H9 (cell line): ENCODE data around the gene ZNF618. TPM values are rescaled to one million over a fixed set of nuclear protein-coding genes. Genes with fewer than 3 reads are reported as not detected.

Experiments
- DNase-seq: peaks from one replicate; pipeline ENCODE4 v3.0.0-alpha.2; 2017
- H2AFZ ChIP-seq: one replicate; pipeline ENCODE4 v1.6.1; 2013; ENCODE audit warnings: mild to moderate bottlenecking, low read length, control low read depth, moderate library complexity
- H2AK5ac ChIP-seq: 2 replicates; pipeline ENCODE4 v1.6.1; 2013; ENCODE audit warnings: low read length, control low read depth, mixed read lengths; ENCODE audit not compliant: insufficient read length
- H2BK120ac ChIP-seq: one replicate; pipeline ENCODE4 v1.6.1; 2013; ENCODE audit warnings: low read depth, mild to moderate bottlenecking, low read length, control low read depth, inconsistent platforms; ENCODE audit not compliant: poor library complexity, severe bottlenecking
- H2BK12ac ChIP-seq: 2 replicates; pipeline ENCODE4 v1.6.1; 2013; ENCODE audit warnings: low read length, control low read depth, mixed read lengths, low read depth; ENCODE audit not compliant: insufficient read length
- H2BK15ac ChIP-seq: 2 replicates; pipeline ENCODE4 v1.6.1; 2013; ENCODE audit warnings: low read depth, low read length, control low read depth
- H2BK20ac ChIP-seq: one replicate; pipeline ENCODE4 v1.6.1; 2013; ENCODE audit warnings: low read depth, mild to moderate bottlenecking, low read length, control low read depth, inconsistent platforms; ENCODE audit not compliant: poor library complexity, severe bottlenecking
- H2BK5ac ChIP-seq: 2 replicates; pipeline ENCODE4 v1.6.1; 2013; ENCODE audit warnings: low read length, control low read depth, mixed read lengths; ENCODE audit not compliant: insufficient read length
- H3K14ac ChIP-seq: 2 replicates; pipeline ENCODE4 v1.6.1; 2013; ENCODE audit warnings: low read length, control low read depth; ENCODE audit not compliant: insufficient read depth
- H3K18ac ChIP-seq: 2 replicates; pipeline ENCODE4 v1.6.1; 2013; ENCODE audit warnings: low read depth, mild to moderate bottlenecking, mixed read lengths, low read length, control low read depth; ENCODE audit not compliant: insufficient read length
- H3K23ac ChIP-seq: 2 replicates; pipeline ENCODE4 v1.6.1; 2013; ENCODE audit warnings: low read length, control low read depth, mixed read lengths, low read depth; ENCODE audit not compliant: insufficient read length
- H3K23me2 ChIP-seq: 2 replicates; pipeline ENCODE4 v1.6.1; 2013; ENCODE audit warnings: low read depth, mild to moderate bottlenecking, mixed read lengths, low read length, control low read depth; ENCODE audit not compliant: insufficient read length, poor library complexity, severe bottlenecking
- H3K27ac ChIP-seq: 2 replicates; pipeline ENCODE4 v1.5.1; 2013; ENCODE audit warnings: low read length, control low read depth, mixed read lengths, low read depth; ENCODE audit not compliant: insufficient read length
- H3K27me3 ChIP-seq: 2 replicates; pipeline ENCODE4 v1.6.1; 2013; ENCODE audit warnings: low read length, control low read depth, inconsistent platforms; ENCODE audit not compliant: insufficient read depth
- H3K4ac ChIP-seq: 2 replicates; pipeline ENCODE4 v1.6.1; 2013; ENCODE audit warnings: low read depth, mild to moderate bottlenecking, control low read depth, inconsistent platforms, low read length, moderate library complexity
- H3K4me1 ChIP-seq: 2 replicates; pipeline ENCODE4 v1.6.1; 2013; ENCODE audit warnings: low read length, control low read depth, inconsistent platforms; ENCODE audit not compliant: insufficient read depth
- H3K4me2 ChIP-seq: 2 replicates; pipeline ENCODE4 v1.6.1; 2013; ENCODE audit warnings: low read length, control low read depth, mixed read lengths; ENCODE audit not compliant: insufficient read length, insufficient read depth
- H3K56ac ChIP-seq: 2 replicates; pipeline ENCODE4 v1.6.1; 2013; ENCODE audit warnings: low read depth, mild to moderate bottlenecking, mixed read lengths, low read length, control low read depth; ENCODE audit not compliant: insufficient read length
- H3K79me1 ChIP-seq: 2 replicates; pipeline ENCODE4 v1.6.1; 2013; ENCODE audit warnings: low read depth, mild to moderate bottlenecking, moderate library complexity, low read length, control low read depth, inconsistent platforms; ENCODE audit not compliant: insufficient read depth, poor library complexity, severe bottlenecking
- H3K79me2 ChIP-seq: 2 replicates; pipeline ENCODE4 v1.6.1; 2013; ENCODE audit warnings: low read length, control low read depth, inconsistent platforms; ENCODE audit not compliant: insufficient read depth
- H3K9ac ChIP-seq: 2 replicates; pipeline ENCODE4 v1.6.1; 2013; ENCODE audit warnings: low read length, control low read depth, mixed read lengths; ENCODE audit not compliant: insufficient read length; ENCODE audit errors: extremely low read depth
- H3K9me3 ChIP-seq: one replicate; pipeline ENCODE4 v1.6.1; 2013; ENCODE audit warnings: low read depth, low read length, inconsistent platforms; ENCODE audit not compliant: control insufficient read depth
- H3T11ph ChIP-seq: one replicate; pipeline ENCODE4 v1.6.1; 2013; ENCODE audit warnings: mild to moderate bottlenecking, low read length, control low read depth, inconsistent platforms
- H4K20me1 ChIP-seq: one replicate; pipeline ENCODE4 v1.6.1; 2013; ENCODE audit not compliant: control insufficient read depth, insufficient read length, insufficient read depth
- H4K5ac ChIP-seq: 2 replicates; pipeline ENCODE4 v1.6.1; 2013; ENCODE audit warnings: low read depth, mild to moderate bottlenecking, mixed read lengths, low read length, control low read depth; ENCODE audit not compliant: insufficient read length
- H4K8ac ChIP-seq: replicated peaks from 2 replicates; pipeline ENCODE4 v1.6.1; 2013; ENCODE audit warnings: low read length, control low read depth, mixed read lengths, low read depth; ENCODE audit not compliant: insufficient read length
- H4K91ac ChIP-seq: 2 replicates; pipeline ENCODE4 v1.6.1; 2013; ENCODE audit warnings: low read depth, mild to moderate bottlenecking, moderate library complexity, mixed read lengths, low read length, control low read depth; ENCODE audit not compliant: insufficient read length
- H3K27ac Mint-ChIP-seq, 3 experiments: 2 replicates in 2 of 3; 3 replicates in 1 of 3; pipeline ENCODE4 v1.8.0; 2020 to 2021; ENCODE audit warnings: mixed read lengths in 3 of 3, mild to moderate bottlenecking in 1 of 3, moderate library complexity in 1 of 3
- H3K27me3 Mint-ChIP-seq: 2 replicates; pipeline ENCODE4 v1.8.0; 2021; ENCODE audit warnings: low read depth, mild to moderate bottlenecking, moderate library complexity, mixed read lengths
- H3K36me3 Mint-ChIP-seq, 3 experiments: 2 replicates in 2 of 3; 3 replicates in 1 of 3; pipeline ENCODE4 v1.8.0; 2020 to 2021; ENCODE audit warnings: low read depth in 3 of 3, mixed read lengths in 3 of 3; ENCODE audit not compliant: insufficient read depth in 1 of 3
- H3K4me1 Mint-ChIP-seq, 2 experiments: 2 replicates each; pipeline ENCODE4 v1.8.0; 2020; ENCODE audit warnings: mixed read lengths in 2 of 2
- H3K4me3 Mint-ChIP-seq, 2 experiments: 2 replicates in 1 of 2; 3 replicates in 1 of 2; pipeline ENCODE4 v1.8.0; 2020 to 2021; ENCODE audit warnings: mild to moderate bottlenecking in 2 of 2, mixed read lengths in 2 of 2, moderate library complexity in 1 of 2
- H3K9me3 Mint-ChIP-seq, 2 experiments: 2 replicates in 1 of 2; 3 replicates in 1 of 2; pipeline ENCODE4 v1.8.0; 2020; ENCODE audit warnings: mild to moderate bottlenecking in 2 of 2, mixed read lengths in 2 of 2, moderate library complexity in 1 of 2
- CTCF ChIP-seq: fragments of 200-600 bp; sonication (generic); conservative IDR thresholded peaks from 3 replicates; pipeline ENCODE4 v1.8.0; 2021; ENCODE audit warnings: antibody characterized with exemption, mild to moderate bottlenecking
- WGBS: extraction: QIAGEN DNeasy Blood & Tissue Kit; methylation state at CpG from one replicate; pipeline ENCODE4 v1.1.7; 2013; ENCODE audit warnings: missing lambda C conversion rate, low lambda C conversion rate, mixed read lengths; ENCODE audit not compliant: insufficient read length; ENCODE audit errors: extremely low coverage; 5-methylcytosine and 5-hydroxymethylcytosine counted together
- total RNA-seq: library from RNA; stranded (reverse); gene quantifications from 2 replicates; pipeline ENCODE4 v1.2.1, GENCODE V29; 2021

The ZNF618 gene
- total RNA-seq, 1 experiment from 2014 or later = 13.6 TPM

GRCh38 chr9:113885183-113886025 lies 9.3 kb downstream of the ZNF618 start:
- H3K9ac ChIP-seq = no peak overlapping the region
- H4K5ac ChIP-seq = no peak overlapping the region
- H4K20me1 ChIP-seq = no peaks in the 10 kb centered on the region
- Mint-ChIP-seq H3K9me3 (peaks cover under 1 to 9% of the 10 kb centered on the region in 2 experiments; a peak in 4 of 5 replicates), H3K27me3 (no peaks in the 10 kb centered on the region), H3K4me3 (no peak overlapping the region), H3K4me1 (peaks cover 50 to 52% of the 10 kb centered on the region in 2 experiments), H3K27ac (peak overlapping the region in 1 of 3 experiments; percentile 69; a peak in 4 of 7 replicates), H3K36me3 (peaks cover 12 to 15% (median 14%) of the 10 kb centered on the region in 3 experiments)
- H2BK120ac ChIP-seq = no peak overlapping the region
- H3K9me3 ChIP-seq = no peaks in the 10 kb centered on the region
- WGBS = no CpG with 5 or more reads among the region's 8 CpGs
- H3K14ac ChIP-seq = no peak overlapping the region
- H3K23ac ChIP-seq = no peak overlapping the region
- no peak overlapping the region for H2BK15ac ChIP-seq
- H3K27ac ChIP-seq = no peak overlapping the region
- H4K8ac ChIP-seq = no peak overlapping the region
- TF ChIP-seq CTCF = no peak
- H2BK12ac ChIP-seq = no peak overlapping the region
- H3K79me2 ChIP-seq = peaks cover 7% of the 10 kb centered on the region
- no peak overlapping the region for H3K56ac ChIP-seq
- no peak overlapping the region for H3K18ac ChIP-seq
- no peak overlapping the region; the same call in 1 of the 2 replicates for H3K4ac ChIP-seq
- H2AFZ ChIP-seq = no peak overlapping the region
- peaks cover 18% of the 10 kb centered on the region for H3K79me1 ChIP-seq
- no peak overlapping the region for H3K4me2 ChIP-seq
- H3K23me2 ChIP-seq = no peaks in the 10 kb centered on the region
- H3K4me1 ChIP-seq = peaks cover 6% of the 10 kb centered on the region; the same call in 1 of the 2 replicates
- no peaks in the 10 kb centered on the region for H3K27me3 ChIP-seq
- H2BK20ac ChIP-seq = no peak overlapping the region
- no peak overlapping the region for H4K91ac ChIP-seq
- H2AK5ac ChIP-seq = no peak overlapping the region
- DNase-seq = no peak
- H3T11ph ChIP-seq = no peak overlapping the region
- no peak overlapping the region for H2BK5ac ChIP-seq
